ENCODE measurements around the gene PBX1.

- no peak for TF ChIP-seq POLR2A (IDR thresholded peaks at IDR 0.05)
- TF ChIP-seq, protein P1, sequence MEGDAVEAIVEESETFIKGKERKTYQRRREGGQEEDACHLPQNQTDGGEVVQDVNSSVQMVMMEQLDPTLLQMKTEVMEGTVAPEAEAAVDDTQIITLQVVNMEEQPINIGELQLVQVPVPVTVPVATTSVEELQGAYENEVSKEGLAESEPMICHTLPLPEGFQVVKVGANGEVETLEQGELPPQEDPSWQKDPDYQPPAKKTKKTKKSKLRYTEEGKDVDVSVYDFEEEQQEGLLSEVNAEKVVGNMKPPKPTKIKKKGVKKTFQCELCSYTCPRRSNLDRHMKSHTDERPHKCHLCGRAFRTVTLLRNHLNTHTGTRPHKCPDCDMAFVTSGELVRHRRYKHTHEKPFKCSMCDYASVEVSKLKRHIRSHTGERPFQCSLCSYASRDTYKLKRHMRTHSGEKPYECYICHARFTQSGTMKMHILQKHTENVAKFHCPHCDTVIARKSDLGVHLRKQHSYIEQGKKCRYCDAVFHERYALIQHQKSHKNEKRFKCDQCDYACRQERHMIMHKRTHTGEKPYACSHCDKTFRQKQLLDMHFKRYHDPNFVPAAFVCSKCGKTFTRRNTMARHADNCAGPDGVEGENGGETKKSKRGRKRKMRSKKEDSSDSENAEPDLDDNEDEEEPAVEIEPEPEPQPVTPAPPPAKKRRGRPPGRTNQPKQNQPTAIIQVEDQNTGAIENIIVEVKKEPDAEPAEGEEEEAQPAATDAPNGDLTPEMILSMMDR (IDR thresholded peaks at IDR 0.05) = no peak
Observed at GRCh38 chr1:164861632-164862031, 302.6 kb downstream of the PBX1 start.

All from right lobe of liver (tissue), 4 donors.